ENCODE results near the gene CCDC69. TPM values are rescaled to one million over a fixed set of nuclear protein-coding genes. Genes with fewer than 3 reads are reported as not detected.

The CCDC69 gene
- total and polyA plus RNA-seq, 10 of the 15 experiments (the other 5 are each of a cell fraction or from before 2014, with no cell fraction given), result 13.5 to 106 (median 70.1) TPM

DNA sequence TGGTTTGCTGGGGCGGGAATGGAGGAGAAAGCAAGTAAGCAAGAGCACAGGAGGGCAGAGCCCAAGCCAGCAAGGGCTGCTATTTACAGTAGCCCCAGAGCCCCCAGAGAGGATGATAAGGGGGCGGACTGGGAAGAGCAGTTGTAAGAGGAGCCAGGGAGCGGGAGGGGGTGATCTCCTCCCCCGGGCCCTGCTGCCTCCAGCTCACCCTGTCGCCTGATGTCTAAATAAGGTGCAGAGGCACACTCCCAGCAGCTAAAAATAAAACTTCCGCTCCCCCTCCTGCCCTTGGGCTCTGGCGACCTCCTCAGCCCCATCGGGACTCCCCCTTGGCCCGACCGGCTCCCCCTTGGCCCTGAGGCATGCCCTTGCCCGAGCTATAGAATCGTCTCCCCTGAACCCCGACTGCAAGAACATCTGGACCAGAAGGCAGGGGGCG lies 14.4 kb upstream of the CCDC69 start (continued):
- TF ChIP-seq CREM (IDR thresholded peaks at IDR 0.05; ENCODE audit: low read depth), result 0 out of 2 replicates have a peak, but pooled peaks have one; percentile 26
- peak in 1 of 2 experiments; percentile 44; a peak in 1 of 4 replicates for TF ChIP-seq EP300 (IDR thresholded peaks at IDR 0.05; ENCODE audit: borderline replicate concordance in 1 of 2, control insufficient read depth in 1 of 2, low read depth in 2 of 2, low read length in 2 of 2)

DNA sequence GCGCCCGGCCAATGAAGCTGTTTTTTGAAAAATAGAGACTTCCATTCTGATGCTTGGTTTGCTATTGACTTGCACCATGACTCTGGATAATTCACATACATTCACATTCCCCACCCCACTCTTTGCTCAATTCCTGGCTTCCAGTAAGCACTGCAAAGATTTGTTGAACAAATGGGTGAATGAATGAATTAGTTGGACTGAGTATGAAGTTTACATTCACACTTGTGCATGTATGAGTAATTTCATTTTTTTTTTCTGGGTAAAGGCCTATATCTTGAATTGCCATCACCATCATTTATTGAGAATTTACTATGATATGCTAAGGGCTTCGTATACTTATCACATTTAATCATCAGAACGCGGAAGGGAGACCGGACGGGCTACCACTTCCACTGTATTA lies 13.8 kb upstream of the CCDC69 start:
- no TSS peak for BruUV-seq (replicated peaks)
- H3K4me3 ChIP-seq, result no peak overlapping the region
- no peaks in the 10 kb centered on the region for H3K36me3 ChIP-seq (ENCODE audit: control insufficient read depth in 2 of 2, insufficient read depth in 2 of 2, low read length in 1 of 2)
- H3K79me2 ChIP-seq (ENCODE audit: control insufficient read depth, insufficient read depth, low read length), result no peaks in the 10 kb centered on the region; the same call in none of the 2 replicates
- ATAC-seq (no peak), DNase-seq (ENCODE audit: low read depth, low spot score) (no peak), FAIRE-seq (no peak)
- ChIA-PET POLR2A (interaction anchor here (1.1 to 10.2 kb wide), 11 partner anchors 9 to 112 kb away, joined by 3 to 290 read pairs (median 7); partner anchors contain the start of genes ANXA6, CCDC69 and GM2A), RAD21 (ENCODE audit: unreplicated experiment) (interaction anchor here (0.8 to 7.0 kb wide), 28 partner anchors 8 to 186 kb away, joined by 3 to 105 read pairs (median 10); partner anchors contain the start of genes ANXA6, CCDC69 and GM2A), CTCF (interaction anchor here (1.3 to 9.9 kb wide), 22 partner anchors 8 to 189 kb away, joined by 3 to 293 read pairs (median 9); partner anchors contain the start of genes ANXA6, CCDC69 and GM2A), SMC1A (ENCODE audit: uncharacterized antibody, unreplicated experiment) (interaction anchor here (1.1 to 11.1 kb wide), 17 partner anchors 13 to 232 kb away, joined by 3 to 325 read pairs (median 9); partner anchors contain the start of genes CCDC69 and GM2A)
- H3K27ac ChIP-seq (ENCODE audit: control insufficient read depth, insufficient read depth), result peak overlapping the region; percentile 82
- peak overlapping the region; percentile 96 for H3K4me2 ChIP-seq (ENCODE audit: control insufficient read depth, insufficient read depth)
- in situ Hi-C loops (cut with MboI) (no loop called here), intact Hi-C loops (cut with micrococcal nuclease; ENCODE audit: unreplicated experiment) (loop anchor here (1.0 to 2.0 kb wide), 3 partner anchors 15 to 111 kb away; no protein-coding TSS in a partner anchor)
- H3K27me3 ChIP-seq (replicated peaks in 1 of 2; ENCODE audit: control insufficient read depth in 2 of 2, insufficient read depth in 2 of 2, low read length in 1 of 2), result no peaks in the 10 kb centered on the region
- no peaks in the 10 kb centered on the region for H4K20me1 ChIP-seq (ENCODE audit: control insufficient read depth, insufficient read depth)
- peaks cover 66% of the 10 kb centered on the region for H3K4me1 ChIP-seq (ENCODE audit: control insufficient read depth, insufficient read depth, low read length)
- peak overlapping the region; percentile 77 for H3K9ac ChIP-seq (ENCODE audit: control insufficient read depth, insufficient read depth, low read length)
- peak overlapping the region; percentile 84 for H2AFZ ChIP-seq (ENCODE audit: control insufficient read depth, low read depth, low read length)
- WGBS (ENCODE audit: insufficient coverage, insufficient replicate concordance, low lambda C conversion rate, missing lambda C conversion rate), result 76% methylated on average over 7 of the region's 7 CpGs
- peak; percentile 85 for TF ChIP-seq ZNF24 (IDR thresholded peaks at IDR 0.05)
- no peak for TF ChIP-seq RCOR1 (conservative IDR thresholded peaks at IDR 0.05; ENCODE audit: low read depth, low read length)
- no peaks in the 10 kb centered on the region; the same call in 1 of the 3 replicates for H3K9me3 ChIP-seq (replicated peaks; ENCODE audit: control insufficient read depth, insufficient read depth, low read length)

All from GM12878 (cell line).